ENCODE measurements around the gene PNMA6E. TPM values are rescaled to one million over a fixed set of nuclear protein-coding genes. Genes with fewer than 3 reads are reported as not detected.

Gene PNMA6E
- polyA plus RNA-seq, 1 donor from 2014 or later: not detected

DNA sequence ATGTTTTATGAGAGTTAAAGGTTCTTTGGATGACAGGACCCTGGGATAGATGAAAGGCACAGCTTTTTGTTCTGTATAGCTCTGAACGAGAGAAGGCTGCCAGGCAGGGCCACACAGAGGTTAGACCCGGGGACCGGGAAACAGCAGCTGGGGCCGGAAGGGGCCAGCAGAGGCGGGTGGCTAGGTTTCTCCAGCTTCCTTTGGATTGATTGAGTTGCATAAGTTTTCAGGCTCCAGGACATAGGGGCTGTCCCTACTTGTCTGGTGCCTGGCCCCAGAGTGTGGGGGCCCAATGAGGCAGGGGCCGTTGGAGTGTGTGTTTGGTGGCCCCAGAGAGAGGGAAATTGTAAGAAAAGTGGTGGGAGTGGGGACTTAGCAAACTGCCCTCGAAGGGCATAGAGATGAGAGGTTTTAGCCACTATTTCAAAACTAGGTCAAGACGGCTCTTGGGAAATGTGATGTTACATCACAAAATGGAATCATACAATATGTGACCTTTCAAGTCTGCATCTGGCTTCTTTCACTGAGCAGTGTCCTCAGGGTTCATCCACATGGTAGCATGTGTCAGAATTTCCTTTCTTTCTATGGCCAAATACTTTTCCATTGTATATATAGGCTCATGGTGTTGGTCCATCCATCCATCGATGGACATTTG lies 13.8 kb upstream of the PNMA6E start:
- Histone ChIP-seq H4K20me1 (ENCODE audit: insufficient read depth) (no peaks in the 10 kb centered on the region), H3K9me2 (ENCODE audit: insufficient read depth, low read length) (no peaks in the 10 kb centered on the region), H3K27me3 (ENCODE audit: insufficient read depth, low read depth, low read length) (no peaks in the 10 kb centered on the region), H3K79me2 (replicated peaks; ENCODE audit: insufficient read depth, low read length) (no peaks in the 10 kb centered on the region), H3K9me3 (ENCODE audit: low read length) (no peaks in the 10 kb centered on the region), H3K36me3 (ENCODE audit: insufficient read depth, low read length) (no peaks in the 10 kb centered on the region), H3K27ac (ENCODE audit: low read length) (no peak overlapping the region), H3K4me3 (ENCODE audit: low read length) (no peak overlapping the region), H3K9ac (ENCODE audit: low read length) (no peak overlapping the region), H2AFZ (ENCODE audit: low read depth, low read length) (no peak overlapping the region), H3F3A (ENCODE audit: insufficient read depth, low read length, poor library complexity, severe bottlenecking) (no peaks in the 10 kb centered on the region), H3K4me2 (ENCODE audit: low read length) (no peak overlapping the region)
- no peak for TF ChIP-seq SMC3 (conservative IDR thresholded peaks at IDR 0.05; ENCODE audit: poor library complexity)
- no peak for TF ChIP-seq POLR2AphosphoS5 (IDR thresholded peaks at IDR 0.05)
- TF ChIP-seq RAD21 (conservative IDR thresholded peaks at IDR 0.05): no peak
- no peak for TF ChIP-seq EP300 (conservative IDR thresholded peaks at IDR 0.05; ENCODE audit: poor library complexity, severe bottlenecking)

GRCh38 chrX:153413731-153414130 lies 12.6 kb upstream of the PNMA6E start:
- Histone ChIP-seq H3K4me3 (ENCODE audit: low read length) (no peak overlapping the region), H3K9me2 (ENCODE audit: insufficient read depth, low read length) (no peaks in the 10 kb centered on the region), H3K9ac (ENCODE audit: low read length) (no peak overlapping the region), H3F3A (ENCODE audit: insufficient read depth, low read length, poor library complexity, severe bottlenecking) (no peaks in the 10 kb centered on the region), H4K20me1 (ENCODE audit: insufficient read depth) (no peaks in the 10 kb centered on the region), H3K27ac (ENCODE audit: low read length) (no peak overlapping the region), H3K9me3 (ENCODE audit: low read length) (no peaks in the 10 kb centered on the region), H3K79me2 (replicated peaks; ENCODE audit: insufficient read depth, low read length) (no peaks in the 10 kb centered on the region), H3K4me2 (ENCODE audit: low read length) (no peak overlapping the region), H3K27me3 (ENCODE audit: insufficient read depth, low read depth, low read length) (no peaks in the 10 kb centered on the region), H3K36me3 (ENCODE audit: insufficient read depth, low read length) (no peaks in the 10 kb centered on the region), H2AFZ (ENCODE audit: low read depth, low read length) (no peak overlapping the region)
- TF ChIP-seq EZH2 (IDR thresholded peaks at IDR 0.05; ENCODE audit: borderline replicate concordance, insufficient read depth, low read length, poor library complexity, severe bottlenecking) (no peak), TAF1 (IDR thresholded peaks at IDR 0.05; ENCODE audit: low read depth) (no peak), POLR2AphosphoS5 (IDR thresholded peaks at IDR 0.05) (no peak), MXI1 (conservative IDR thresholded peaks at IDR 0.05; ENCODE audit: poor library complexity, severe bottlenecking) (no peak), RAD21 (conservative IDR thresholded peaks at IDR 0.05) (no peak), REST (IDR thresholded peaks at IDR 0.05; ENCODE audit: borderline replicate concordance) (no peak), SMC3 (conservative IDR thresholded peaks at IDR 0.05; ENCODE audit: poor library complexity) (no peak), EP300 (conservative IDR thresholded peaks at IDR 0.05; ENCODE audit: poor library complexity, severe bottlenecking) (no peak)
- TF ChIP-seq, protein P1, sequence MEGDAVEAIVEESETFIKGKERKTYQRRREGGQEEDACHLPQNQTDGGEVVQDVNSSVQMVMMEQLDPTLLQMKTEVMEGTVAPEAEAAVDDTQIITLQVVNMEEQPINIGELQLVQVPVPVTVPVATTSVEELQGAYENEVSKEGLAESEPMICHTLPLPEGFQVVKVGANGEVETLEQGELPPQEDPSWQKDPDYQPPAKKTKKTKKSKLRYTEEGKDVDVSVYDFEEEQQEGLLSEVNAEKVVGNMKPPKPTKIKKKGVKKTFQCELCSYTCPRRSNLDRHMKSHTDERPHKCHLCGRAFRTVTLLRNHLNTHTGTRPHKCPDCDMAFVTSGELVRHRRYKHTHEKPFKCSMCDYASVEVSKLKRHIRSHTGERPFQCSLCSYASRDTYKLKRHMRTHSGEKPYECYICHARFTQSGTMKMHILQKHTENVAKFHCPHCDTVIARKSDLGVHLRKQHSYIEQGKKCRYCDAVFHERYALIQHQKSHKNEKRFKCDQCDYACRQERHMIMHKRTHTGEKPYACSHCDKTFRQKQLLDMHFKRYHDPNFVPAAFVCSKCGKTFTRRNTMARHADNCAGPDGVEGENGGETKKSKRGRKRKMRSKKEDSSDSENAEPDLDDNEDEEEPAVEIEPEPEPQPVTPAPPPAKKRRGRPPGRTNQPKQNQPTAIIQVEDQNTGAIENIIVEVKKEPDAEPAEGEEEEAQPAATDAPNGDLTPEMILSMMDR (IDR thresholded peaks at IDR 0.05; ENCODE audit: poor library complexity, severe bottlenecking): no peak
